ENCODE measurements around the gene ATP1B4. TPM values are rescaled to one million over a fixed set of nuclear protein-coding genes. Genes with fewer than 3 reads are reported as not detected.

Gene ATP1B4
- total RNA-seq (not detected), polyA plus RNA-seq (not detected)
- long read RNA-seq, donor 1 = 0 reads
- long read RNA-seq, donor 2 = 0 reads
- long read RNA-seq, donor 3 = 0 reads

GRCh38 chrX:120361764-120362305 is at the start of gene ATP1B4:
Gene ATP1B4, plus strand, starts transcription at chrX:120362089. Its CDS starts 80 bp downstream, at chrX:120362169.
- DNase-seq = no peak
- Histone ChIP-seq H3K4me3 (no peak within 1 kb of the TSS), H3K9me3 (no peaks in the 10 kb centered on the region), H3K27me3 (no peaks in the 10 kb centered on the region), H3K4me1 (ENCODE audit: insufficient read depth) (no peaks in the 10 kb centered on the region), H3K27ac (no peak within 1 kb of the TSS), H3K36me3 (no peaks in the 10 kb centered on the region)
- TF ChIP-seq EP300 (IDR thresholded peaks at IDR 0.05) (no peak), POLR2A (IDR thresholded peaks at IDR 0.05) (no peak), CTCF (IDR thresholded peaks at IDR 0.05) (no peak)
- WGBS, 3 donors = 73 to 78% (median 75%) methylated on average over 9 of the region's 9 CpGs
- intact Hi-C loops (cut with DNase I) = no loop called here

- Histone ChIP-seq H3K27me3 (no peaks in the 10 kb centered on the region), H3K27ac (no peak overlapping the region), H3K4me1 (ENCODE audit: insufficient read depth) (no peaks in the 10 kb centered on the region), H3K9me3 (no peaks in the 10 kb centered on the region), H3K36me3 (no peaks in the 10 kb centered on the region), H3K4me3 (no peak overlapping the region)
- intact Hi-C loops (cut with DNase I) = no loop called here
- no peak for DNase-seq
- no peak for TF ChIP-seq POLR2A (IDR thresholded peaks at IDR 0.05)
- TF ChIP-seq CTCF (IDR thresholded peaks at IDR 0.05) = no peak
- TF ChIP-seq EP300 (IDR thresholded peaks at IDR 0.05) = no peak
- 29 to 38% (median 34%) methylated on average over 4 of the region's 4 CpGs for WGBS, 3 donors
These were observed 46.1 kb upstream of the ATP1B4 start for GRCh38 chrX:120315776-120316175.

- H3K36me3 ChIP-seq = no peaks in the 10 kb centered on the region
- WGBS, 3 donors = 70 to 72% (median 71%) methylated on average over 5 of the region's 5 CpGs
- no peak for TF ChIP-seq CTCF (IDR thresholded peaks at IDR 0.05)
- TF ChIP-seq POLR2A (IDR thresholded peaks at IDR 0.05) = no peak
- no peak for TF ChIP-seq EP300 (IDR thresholded peaks at IDR 0.05)
- no peak for DNase-seq
- intact Hi-C loops (cut with DNase I) = no loop called here
- H3K4me3 ChIP-seq = no peak overlapping the region
- no peaks in the 10 kb centered on the region for H3K9me3 ChIP-seq
- H3K27me3 ChIP-seq = no peaks in the 10 kb centered on the region
- H3K27ac ChIP-seq = no peak overlapping the region
- H3K4me1 ChIP-seq (ENCODE audit: insufficient read depth) = no peaks in the 10 kb centered on the region
These were observed 45.2 kb upstream of the ATP1B4 start for GRCh38 chrX:120316587-120317283.

GRCh38 chrX:120318411-120318810 is 43.5 kb upstream of the ATP1B4 start:
- Histone ChIP-seq H3K27ac (no peak overlapping the region), H3K4me3 (no peak overlapping the region), H3K4me1 (ENCODE audit: insufficient read depth) (no peaks in the 10 kb centered on the region), H3K9me3 (no peaks in the 10 kb centered on the region), H3K27me3 (no peaks in the 10 kb centered on the region), H3K36me3 (no peaks in the 10 kb centered on the region)
- no peak for DNase-seq
- no peak for TF ChIP-seq POLR2A (IDR thresholded peaks at IDR 0.05)
- TF ChIP-seq EP300 (IDR thresholded peaks at IDR 0.05) = no peak
- no peak for TF ChIP-seq CTCF (IDR thresholded peaks at IDR 0.05)
- 41 to 45% (median 42%) methylated on average over 4 of the region's 4 CpGs for WGBS, 3 donors
- intact Hi-C loops (cut with DNase I) = no loop called here
